ENCODE results near the gene PFDN2.

DNA sequence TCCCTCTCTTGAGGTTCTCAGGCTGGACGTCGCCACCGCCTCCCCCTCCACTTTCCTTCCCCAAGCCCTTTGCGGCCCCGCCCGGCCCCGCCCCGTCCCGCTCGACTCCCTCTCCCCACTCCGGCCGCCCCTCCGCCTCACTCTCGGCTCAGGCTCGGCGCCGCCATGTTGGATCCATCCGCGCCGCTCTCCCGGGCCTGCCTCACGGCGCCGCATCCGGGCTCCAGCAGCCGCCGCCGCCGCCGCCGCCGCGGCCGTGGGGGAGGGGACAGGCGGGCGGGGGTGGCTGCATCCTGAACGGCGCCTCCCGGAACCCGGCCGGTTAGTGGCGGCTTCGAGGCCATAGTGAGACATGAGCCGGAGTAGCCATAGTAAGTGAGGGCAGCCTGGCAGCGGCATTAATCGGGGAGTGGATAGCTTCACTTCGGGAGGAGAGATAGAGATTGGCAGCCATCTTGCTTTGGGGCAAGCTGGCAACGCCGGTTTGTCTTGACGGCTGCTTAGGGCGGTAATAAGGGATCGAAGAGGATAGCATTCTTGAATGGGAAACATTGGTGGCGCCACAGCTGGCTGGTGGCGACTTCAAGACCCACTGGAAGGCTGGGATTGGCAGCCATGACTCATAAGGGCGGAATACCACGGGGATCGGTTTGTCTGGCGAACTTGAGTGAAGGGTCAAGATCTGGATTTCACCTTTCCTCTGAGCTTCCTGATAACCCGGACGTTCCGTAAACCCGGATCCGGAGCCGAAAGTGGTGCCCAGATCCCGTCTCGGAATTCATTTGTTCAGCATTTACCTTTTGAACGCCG, 14.8 kb upstream of the PFDN2 start, which contains the start of gene DEDD:
- TF ChIP-seq POLR2AphosphoS5 (IDR thresholded peaks at IDR 0.05; ENCODE audit: low read depth, low read length) (no peak; the same call in 1 of the 2 replicates), TAF1 (IDR thresholded peaks at IDR 0.05; ENCODE audit: borderline replicate concordance, insufficient read depth, low read length) (no peak)
- TF ChIP-seq, protein P1, sequence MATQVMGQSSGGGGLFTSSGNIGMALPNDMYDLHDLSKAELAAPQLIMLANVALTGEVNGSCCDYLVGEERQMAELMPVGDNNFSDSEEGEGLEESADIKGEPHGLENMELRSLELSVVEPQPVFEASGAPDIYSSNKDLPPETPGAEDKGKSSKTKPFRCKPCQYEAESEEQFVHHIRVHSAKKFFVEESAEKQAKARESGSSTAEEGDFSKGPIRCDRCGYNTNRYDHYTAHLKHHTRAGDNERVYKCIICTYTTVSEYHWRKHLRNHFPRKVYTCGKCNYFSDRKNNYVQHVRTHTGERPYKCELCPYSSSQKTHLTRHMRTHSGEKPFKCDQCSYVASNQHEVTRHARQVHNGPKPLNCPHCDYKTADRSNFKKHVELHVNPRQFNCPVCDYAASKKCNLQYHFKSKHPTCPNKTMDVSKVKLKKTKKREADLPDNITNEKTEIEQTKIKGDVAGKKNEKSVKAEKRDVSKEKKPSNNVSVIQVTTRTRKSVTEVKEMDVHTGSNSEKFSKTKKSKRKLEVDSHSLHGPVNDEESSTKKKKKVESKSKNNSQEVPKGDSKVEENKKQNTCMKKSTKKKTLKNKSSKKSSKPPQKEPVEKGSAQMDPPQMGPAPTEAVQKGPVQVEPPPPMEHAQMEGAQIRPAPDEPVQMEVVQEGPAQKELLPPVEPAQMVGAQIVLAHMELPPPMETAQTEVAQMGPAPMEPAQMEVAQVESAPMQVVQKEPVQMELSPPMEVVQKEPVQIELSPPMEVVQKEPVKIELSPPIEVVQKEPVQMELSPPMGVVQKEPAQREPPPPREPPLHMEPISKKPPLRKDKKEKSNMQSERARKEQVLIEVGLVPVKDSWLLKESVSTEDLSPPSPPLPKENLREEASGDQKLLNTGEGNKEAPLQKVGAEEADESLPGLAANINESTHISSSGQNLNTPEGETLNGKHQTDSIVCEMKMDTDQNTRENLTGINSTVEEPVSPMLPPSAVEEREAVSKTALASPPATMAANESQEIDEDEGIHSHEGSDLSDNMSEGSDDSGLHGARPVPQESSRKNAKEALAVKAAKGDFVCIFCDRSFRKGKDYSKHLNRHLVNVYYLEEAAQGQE (IDR thresholded peaks at IDR 0.05; ENCODE audit: insufficient read depth in 1 of 2, low read depth in 2 of 2, low read length in 2 of 2) = peak in 1 of 2 experiments; percentile 26; a peak in 1 of 4 replicates
